Right renal pelvis (tissue), 4 donors: Measurements from ENCODE around the gene SLC66A2. TPM values are rescaled to one million over a fixed set of nuclear protein-coding genes. Genes with fewer than 3 reads are reported as not detected.
A peak's percentile ranks its signal among the peaks of the same experiment; 100 is the strongest.
"Not testable (repeated sequence)": the region's sequence is repeated elsewhere in the genome, so short reads cannot be mapped to it uniquely, and the experiment has no call there.

ENCODE experiments used
- DNase-seq, 4 donors: peaks; one replicate each; pipeline ENCODE4 v3.0.0-alpha.2; 2013; ENCODE audit warnings: low read depth in 4 of 4, low spot score in 3 of 4, missing footprints in 1 of 4
- polyA plus RNA-seq, 4 donors: library from polyadenylated mRNA; unstranded; fragments of 120-200 nt; gene quantifications; one replicate each; pipeline ENCODE4 v1.2.1, GENCODE V29; 2013; ENCODE audit not compliant: insufficient read length in 4 of 4

The SLC66A2 gene
- 10 to 100 TPM; 21.1 to 36.1 (median 26.5) TPM for polyA plus RNA-seq

GRCh38 chr18:79951545-79952455, at the start of gene SLC66A2:
SLC66A2 (minus strand) TSS chr18:79951653; CDS start chr18:79950926, 727 bp downstream.
- peak; percentile 65 to 72 (median 70) for DNase-seq

GRCh38 chr18:80000877-80001276, 49.4 kb upstream of the SLC66A2 start:
- no peak for DNase-seq

- DNase-seq: not testable (repeated sequence)
Observed at GRCh38 chr18:79999701-80000100, 48.2 kb upstream of the SLC66A2 start.

- DNase-seq: no peak
Observed at GRCh38 chr18:79991494-79991893, 40.0 kb upstream of the SLC66A2 start.

- no peak for DNase-seq
Observed at GRCh38 chr18:79989195-79989497, 37.7 kb upstream of the SLC66A2 start.

- DNase-seq: peak; percentile 66 to 74 (median 70)
Observed at GRCh38 chr18:79988451-79989194, 37.2 kb upstream of the SLC66A2 start, which contains the start of gene TXNL4A. TXNL4A (minus strand) TSS chr18:79988563; CDS start chr18:79988392, 171 bp downstream.

- DNase-seq: peak; percentile 11 to 56 (median 26)
Observed at GRCh38 chr18:79988071-79988450, 36.6 kb upstream of the SLC66A2 start.

GRCh38 chr18:79987566-79987965, 36.1 kb upstream of the SLC66A2 start:
- DNase-seq: no peak

GRCh38 chr18:79986726-79987125, 35.3 kb upstream of the SLC66A2 start:
- DNase-seq: no peak

GRCh38 chr18:79985172-79985571, 33.7 kb upstream of the SLC66A2 start:
- DNase-seq: no peak

GRCh38 chr18:79983793-79984192, 32.3 kb upstream of the SLC66A2 start:
- DNase-seq: no peak

- no peak for DNase-seq
Observed at GRCh38 chr18:79983253-79983652, 31.8 kb upstream of the SLC66A2 start.

- DNase-seq: no peak
Observed at GRCh38 chr18:79982736-79983135, 31.3 kb upstream of the SLC66A2 start.

- DNase-seq: no peak
Observed at GRCh38 chr18:79980585-79980984, 29.1 kb upstream of the SLC66A2 start.

GRCh38 chr18:79979843-79980242, 28.4 kb upstream of the SLC66A2 start:
- no peak for DNase-seq

- DNase-seq: no peak
Observed at GRCh38 chr18:79975985-79976680, 24.7 kb upstream of the SLC66A2 start.

- DNase-seq: no peak
Observed at GRCh38 chr18:79975043-79975442, 23.6 kb upstream of the SLC66A2 start.

- DNase-seq: no peak
Observed at GRCh38 chr18:79974025-79974654, 22.7 kb upstream of the SLC66A2 start.

- no peak for DNase-seq
Observed at GRCh38 chr18:79973517-79973916, 22.1 kb upstream of the SLC66A2 start.

- DNase-seq: no peak
Observed at GRCh38 chr18:79972720-79973119, 21.3 kb upstream of the SLC66A2 start.

GRCh38 chr18:79971986-79972385, 20.5 kb upstream of the SLC66A2 start:
- no peak for DNase-seq
